ENCODE measurements around the gene GYS2. TPM values are rescaled to one million over a fixed set of nuclear protein-coding genes. Genes with fewer than 3 reads are reported as not detected.

GYS2 gene
- total RNA-seq, 1 donor from 2014 or later, result not detected

DNA sequence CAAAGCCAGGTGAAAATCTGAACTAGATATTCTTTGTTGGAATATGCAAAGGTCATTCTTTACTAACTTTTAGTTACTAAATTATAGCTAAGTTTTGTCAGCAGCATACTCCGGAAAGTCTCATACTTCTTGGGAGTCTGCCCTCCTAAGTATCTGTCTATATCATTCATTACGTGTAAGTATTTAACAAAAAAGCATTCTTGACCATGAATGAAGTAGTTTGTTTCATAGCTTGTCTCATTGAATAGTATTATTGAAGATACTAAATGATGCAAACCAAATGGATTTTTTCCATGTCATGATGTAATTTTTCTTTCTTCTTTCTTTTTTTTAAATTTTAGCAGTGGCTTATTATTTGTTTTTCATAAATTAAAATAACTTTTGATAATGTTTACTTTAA lies 88.4 kb downstream of the GYS2 start:
- POLR2A ChIA-PET, result no interaction called here
- DNase-seq, result no peak
- ATAC-seq (ENCODE audit: low read depth), result no peak
- H3K4me3 Mint-ChIP-seq, result no peak overlapping the region
- H3K9me3 Mint-ChIP-seq, result no peaks in the 10 kb centered on the region
- H3K4me1 Mint-ChIP-seq, result no peaks in the 10 kb centered on the region
- no peaks in the 10 kb centered on the region for H3K27me3 Mint-ChIP-seq
- intact Hi-C loops (cut with micrococcal nuclease), result no loop called here
- no peak overlapping the region for H3K27ac Mint-ChIP-seq
- TF ChIP-seq CTCF (IDR thresholded peaks at IDR 0.05), result no peak
- peaks cover 43% of the 10 kb centered on the region for H3K36me3 Mint-ChIP-seq (ENCODE audit: low read depth)
- CTCF ChIA-PET, result no interaction called here

DNA sequence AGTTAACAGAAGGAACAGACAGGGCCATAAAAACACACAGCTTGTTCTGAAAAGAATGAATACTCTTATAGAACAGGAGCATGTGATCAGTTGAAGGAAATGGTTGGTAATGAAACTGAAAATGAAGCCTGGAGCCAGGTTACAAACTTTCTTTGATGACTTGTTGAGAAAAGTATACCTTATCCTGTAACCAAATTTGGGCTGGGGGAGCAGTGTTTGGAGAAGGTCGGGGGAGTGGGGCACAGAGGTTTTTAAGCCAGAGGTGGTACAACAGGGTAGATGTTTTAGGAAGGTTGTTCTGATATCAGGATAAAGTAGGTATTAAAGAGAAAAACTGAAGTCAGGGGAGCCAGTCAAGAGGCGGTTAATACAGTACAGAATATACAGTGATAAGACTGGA lies 94.9 kb downstream of the GYS2 start:
- DNase-seq (no peak), ATAC-seq (ENCODE audit: low read depth) (no peak)
- intact Hi-C loops (cut with micrococcal nuclease), result loop anchor here (1.0 kb wide), 1 partner anchor 8 kb away; the partner anchor contains the start of genes GOLT1B and RECQL
- no peaks in the 10 kb centered on the region for H3K27me3 Mint-ChIP-seq
- peaks cover 57% of the 10 kb centered on the region for H3K36me3 Mint-ChIP-seq (ENCODE audit: low read depth)
- no peak for TF ChIP-seq CTCF (IDR thresholded peaks at IDR 0.05)
- H3K9me3 Mint-ChIP-seq, result no peaks in the 10 kb centered on the region
- H3K4me1 Mint-ChIP-seq, result peaks cover 22% of the 10 kb centered on the region
- ChIA-PET CTCF (no interaction called here), POLR2A (interaction anchor here (0.9 to 1.3 kb wide), 2 partner anchors 9 to 148 kb away, joined by 3 to 4 read pairs; partner anchors contain the start of genes GOLT1B, LDHB and RECQL)
- peak overlapping the region; percentile 56 for H3K4me3 Mint-ChIP-seq
- H3K27ac Mint-ChIP-seq, result peak overlapping the region; percentile 85

DNA sequence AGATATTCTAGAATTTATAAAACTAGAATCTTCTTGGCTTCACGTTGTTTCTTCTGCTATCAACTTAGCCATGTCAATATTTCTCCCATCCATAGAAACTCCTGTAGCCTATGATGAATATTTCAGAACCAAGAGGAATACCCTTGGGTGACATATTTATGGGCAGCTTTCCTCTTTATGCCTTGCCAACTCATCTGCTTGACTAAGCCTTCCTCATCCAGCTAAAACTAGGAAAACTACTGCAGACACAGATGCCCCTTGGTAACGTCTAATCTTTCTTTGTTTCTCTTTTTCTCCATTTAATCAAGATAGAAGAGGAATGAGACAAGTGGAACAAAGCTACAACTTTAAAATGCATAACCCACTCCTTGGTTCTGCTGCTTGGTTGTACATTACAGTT lies 96.8 kb downstream of the GYS2 start:
- TF ChIP-seq CTCF (IDR thresholded peaks at IDR 0.05), result no peak
- ATAC-seq (ENCODE audit: low read depth) (no peak), DNase-seq (no peak)
- Mint-ChIP-seq H3K27ac (no peak overlapping the region), H3K4me3 (no peak overlapping the region), H3K9me3 (no peaks in the 10 kb centered on the region), H3K27me3 (no peaks in the 10 kb centered on the region), H3K4me1 (peaks cover 34% of the 10 kb centered on the region), H3K36me3 (ENCODE audit: low read depth) (peaks cover 40% of the 10 kb centered on the region)
- intact Hi-C loops (cut with micrococcal nuclease), result no loop called here
- ChIA-PET CTCF (no interaction called here), POLR2A (interaction anchor here (1.2 kb wide), 1 partner anchor 71 kb away, joined by 3 read pairs; the partner anchor contains the start of gene PYROXD1)

GRCh38 chr12:21505888-21506287 lies 98.8 kb downstream of the GYS2 start:
- Mint-ChIP-seq H3K9me3 (no peaks in the 10 kb centered on the region), H3K27ac (no peak overlapping the region), H3K4me1 (peaks cover 43% of the 10 kb centered on the region), H3K27me3 (no peaks in the 10 kb centered on the region), H3K36me3 (ENCODE audit: low read depth) (peaks cover 35% of the 10 kb centered on the region), H3K4me3 (no peak overlapping the region)
- ChIA-PET CTCF (no interaction called here), POLR2A (no interaction called here)
- intact Hi-C loops (cut with micrococcal nuclease), result no loop called here
- no peak for TF ChIP-seq CTCF (IDR thresholded peaks at IDR 0.05)
- ATAC-seq (ENCODE audit: low read depth) (no peak), DNase-seq (no peak)

- no peak for TF ChIP-seq CTCF (IDR thresholded peaks at IDR 0.05)
- POLR2A ChIA-PET, result interaction anchor here (2.7 kb wide), 1 partner anchor 154 kb away, joined by 36 read pairs; the partner anchor contains the start of gene LDHB
Measured at GRCh38 chr12:21502872-21503271, 101.8 kb downstream of the GYS2 start.

More at GRCh38 chr12:21502872-21503271, 101.8 kb downstream of the GYS2 start:
- DNase-seq, result no peak
- no peak overlapping the region for H3K4me3 Mint-ChIP-seq
- no peak for ATAC-seq (ENCODE audit: low read depth)
- H3K4me1 Mint-ChIP-seq, result peaks cover 41% of the 10 kb centered on the region
- CTCF ChIA-PET, result no interaction called here
- no peaks in the 10 kb centered on the region for H3K9me3 Mint-ChIP-seq
- H3K36me3 Mint-ChIP-seq (ENCODE audit: low read depth), result peaks cover 22% of the 10 kb centered on the region
- intact Hi-C loops (cut with micrococcal nuclease), result loop anchor here (5.0 kb wide), 1 partner anchor 1124 kb away; the partner anchor contains the start of gene ETNK1
- no peak overlapping the region for H3K27ac Mint-ChIP-seq
- H3K27me3 Mint-ChIP-seq, result no peaks in the 10 kb centered on the region
